H1 (cell line): ENCODE results near the gene AGBL1.

Experiments used
- BCL11A ChIP-seq, 2 experiments: IDR thresholded peaks; one replicate each; pipeline ENCODE4 v1.6.1; 2011; ENCODE audit warnings: low read depth in 2 of 2, low read length in 2 of 2, mild to moderate bottlenecking in 2 of 2
- CEBPB ChIP-seq: IDR thresholded peaks from 2 replicates; pipeline ENCODE4 v1.6.1; 2012; ENCODE audit warnings: low read depth, low read length
- CTCF ChIP-seq, 3 experiments: IDR thresholded peaks; 1 replicate in 2 of 3; 2 replicates in 1 of 3; pipeline versions ENCODE4 v1.5.1 to v1.6.1; 2011; ENCODE audit warnings: low read length in 3 of 3, mild to moderate bottlenecking in 3 of 3, inconsistent platforms in 2 of 3, low read depth in 1 of 3, moderate library complexity in 1 of 3; ENCODE audit not compliant: insufficient read depth in 1 of 3; ENCODE audit errors: control extremely low read depth in 1 of 3
- FOSL1 ChIP-seq: IDR thresholded peaks from 2 replicates; pipeline ENCODE4 v1.6.1; 2011; ENCODE audit warnings: mild to moderate bottlenecking, low read depth, low read length, moderate library complexity; ENCODE audit not compliant: insufficient read depth
- JUN ChIP-seq: IDR thresholded peaks from 2 replicates; pipeline ENCODE4 v1.6.1; 2011; ENCODE audit warnings: low read depth, mild to moderate bottlenecking, improper control_type of control experiment, low read length
- PHF8 ChIP-seq: fragments of 200-600 bp; sonication (generic); conservative IDR thresholded peaks from 2 replicates; pipeline ENCODE4 v1.7.1; 2012; ENCODE audit warnings: low read depth, mild to moderate bottlenecking, inconsistent platforms, low read length, moderate library complexity
- POLR2A ChIP-seq, 2 experiments: IDR thresholded peaks; 1 replicate in 1 of 2; 2 replicates in 1 of 2; pipeline ENCODE4 v1.6.1; 2011; ENCODE audit warnings: low read depth in 2 of 2, low read length in 2 of 2, mild to moderate bottlenecking in 2 of 2; ENCODE audit errors: control extremely low read depth in 1 of 2
- POLR2AphosphoS5 ChIP-seq: IDR thresholded peaks from 2 replicates; pipeline ENCODE4 v1.6.1; 2011; ENCODE audit warnings: low read depth, low read length
- RAD21 ChIP-seq, 2 experiments: IDR thresholded peaks in 1 of 2; conservative IDR thresholded peaks in 1 of 2; 2 replicates each; pipeline ENCODE4 v1.6.1; 2011; ENCODE audit warnings: low read depth in 2 of 2, low read length in 2 of 2, improper control_type of control experiment in 1 of 2, inconsistent platforms in 1 of 2, mild to moderate bottlenecking in 1 of 2, moderate library complexity in 1 of 2
- TEAD4 ChIP-seq: IDR thresholded peaks from 2 replicates; pipeline ENCODE4 v1.6.1; 2012; ENCODE audit warnings: low read depth, low read length, inconsistent platforms, mixed read lengths
- USF2 ChIP-seq: IDR thresholded peaks from 2 replicates; pipeline ENCODE4 v1.6.1; 2011; ENCODE audit warnings: low read length, improper control_type of control experiment
- ZNF274 ChIP-seq: IDR thresholded peaks from 2 replicates; pipeline ENCODE4 v1.7.0; 2012; ENCODE audit warnings: low read length, borderline replicate concordance; ENCODE audit errors: extremely low read depth
- TF ChIP-seq, protein P1 (sequence below): IDR thresholded peaks from 2 replicates; pipeline ENCODE4 v1.6.1; 2012; ENCODE audit warnings: inconsistent platforms

DNA sequence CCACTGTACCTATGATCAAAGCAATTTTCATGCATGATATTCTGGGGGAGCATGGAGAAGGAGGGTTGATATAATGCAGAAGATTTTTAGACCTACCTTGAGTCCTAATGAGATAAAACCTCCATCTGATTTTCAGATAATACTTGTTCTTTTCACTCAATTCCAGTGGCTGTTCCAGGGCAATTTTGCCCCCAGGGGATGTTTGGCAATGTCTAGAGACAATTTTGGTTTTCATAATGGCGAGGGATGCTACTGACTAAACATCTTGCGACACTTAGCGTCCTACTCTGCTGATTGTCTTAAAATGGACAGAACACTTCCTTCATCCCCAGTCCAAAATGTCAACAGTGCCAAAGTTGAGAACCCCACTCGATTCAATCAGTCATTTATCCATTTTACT is 26.6 kb downstream of the AGBL1 start:
- no peak for TF ChIP-seq FOSL1
- no peak for TF ChIP-seq PHF8
- no peak for TF ChIP-seq POLR2A (IDR thresholded peaks at IDR 0.05; ENCODE audit: control extremely low read depth in 1 of 2, low read depth in 2 of 2, low read length in 2 of 2)
- TF ChIP-seq CEBPB: no peak
- TF ChIP-seq CTCF (IDR thresholded peaks at IDR 0.05; ENCODE audit: control extremely low read depth in 1 of 3, insufficient read depth in 1 of 3, low read depth in 1 of 3, low read length in 3 of 3): no peak
- TF ChIP-seq, protein P1, sequence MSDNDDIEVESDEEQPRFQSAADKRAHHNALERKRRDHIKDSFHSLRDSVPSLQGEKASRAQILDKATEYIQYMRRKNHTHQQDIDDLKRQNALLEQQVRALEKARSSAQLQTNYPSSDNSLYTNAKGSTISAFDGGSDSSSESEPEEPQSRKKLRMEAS: no peak
- TF ChIP-seq RAD21 (IDR thresholded peaks at IDR 0.05 in 1 of 2, conservative IDR thresholded peaks at IDR 0.05 in 1 of 2; ENCODE audit: low read depth in 2 of 2, low read length in 2 of 2): no peak
- TF ChIP-seq JUN: no peak
- TF ChIP-seq BCL11A (IDR thresholded peaks at IDR 0.05; ENCODE audit: low read depth in 2 of 2, low read length in 2 of 2): no peak
- no peak for TF ChIP-seq USF2
- no peak for TF ChIP-seq POLR2AphosphoS5
- TF ChIP-seq ZNF274: no peak
- TF ChIP-seq TEAD4: no peak
